ENCODE measurements around the gene ZNF598.
"Not testable (repeated sequence)": the region's sequence is repeated elsewhere in the genome, so short reads cannot be mapped to it uniquely, and the experiment has no call there.

ZNF598 gene

GRCh38 chr16:1960665-1961630 is 48.7 kb downstream of the ZNF598 start:
- H3K27ac ChIP-seq (ENCODE audit: low read depth, low read length), result peak overlapping the region; percentile 62

DNA sequence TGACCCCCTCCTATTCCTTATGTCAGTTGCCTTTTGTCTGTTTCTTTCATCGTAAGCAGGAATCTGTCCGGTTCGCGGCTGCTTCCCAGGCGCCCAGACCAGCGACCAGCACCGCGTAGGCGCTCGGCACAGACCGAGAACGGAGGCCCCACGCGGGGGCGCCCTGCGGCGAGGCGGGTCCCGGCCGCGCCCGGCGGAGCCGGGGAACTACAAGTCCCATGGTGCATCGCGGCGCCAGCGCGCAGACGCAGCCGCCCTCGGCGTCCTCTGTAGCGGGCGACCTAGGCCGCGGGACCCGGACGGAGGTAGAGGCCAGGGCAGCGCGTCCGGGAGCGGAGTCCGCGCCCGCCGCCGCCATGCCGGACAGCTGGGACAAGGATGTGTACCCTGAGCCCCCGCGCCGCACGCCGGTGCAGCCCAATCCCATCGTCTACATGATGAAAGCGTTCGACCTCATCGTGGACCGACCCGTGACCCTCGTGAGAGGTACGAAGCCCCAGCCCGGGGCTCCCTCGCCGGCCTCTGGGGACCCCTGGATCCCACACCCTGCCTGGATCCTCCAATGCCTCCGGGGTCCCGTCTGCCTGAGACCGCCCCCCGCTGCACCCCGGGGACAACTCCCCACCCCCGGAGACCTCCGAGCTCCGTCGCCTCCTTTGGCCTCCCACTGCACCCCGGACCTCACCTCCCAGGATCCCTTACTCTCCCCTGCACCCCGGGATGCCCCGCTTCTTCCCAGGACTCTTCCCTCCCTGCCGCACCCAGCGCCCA is 50.2 kb downstream of the ZNF598 start, which contains the start of gene NDUFB10:
Gene NDUFB10 (plus strand): TSS at position 270 of the 771 bp plus-strand sequence. CDS start 87 bp downstream, at position 357.
- H3K4me2 ChIP-seq (ENCODE audit: low read length), result peak within 1 kb of the TSS; percentile 99
- H3K27ac ChIP-seq (ENCODE audit: low read depth, low read length), result peak within 1 kb of the TSS; percentile 62
- no peak for TF ChIP-seq EZH2phosphoT487 (IDR thresholded peaks at IDR 0.05; ENCODE audit: borderline replicate concordance, low read length)
- TF ChIP-seq, protein P1, sequence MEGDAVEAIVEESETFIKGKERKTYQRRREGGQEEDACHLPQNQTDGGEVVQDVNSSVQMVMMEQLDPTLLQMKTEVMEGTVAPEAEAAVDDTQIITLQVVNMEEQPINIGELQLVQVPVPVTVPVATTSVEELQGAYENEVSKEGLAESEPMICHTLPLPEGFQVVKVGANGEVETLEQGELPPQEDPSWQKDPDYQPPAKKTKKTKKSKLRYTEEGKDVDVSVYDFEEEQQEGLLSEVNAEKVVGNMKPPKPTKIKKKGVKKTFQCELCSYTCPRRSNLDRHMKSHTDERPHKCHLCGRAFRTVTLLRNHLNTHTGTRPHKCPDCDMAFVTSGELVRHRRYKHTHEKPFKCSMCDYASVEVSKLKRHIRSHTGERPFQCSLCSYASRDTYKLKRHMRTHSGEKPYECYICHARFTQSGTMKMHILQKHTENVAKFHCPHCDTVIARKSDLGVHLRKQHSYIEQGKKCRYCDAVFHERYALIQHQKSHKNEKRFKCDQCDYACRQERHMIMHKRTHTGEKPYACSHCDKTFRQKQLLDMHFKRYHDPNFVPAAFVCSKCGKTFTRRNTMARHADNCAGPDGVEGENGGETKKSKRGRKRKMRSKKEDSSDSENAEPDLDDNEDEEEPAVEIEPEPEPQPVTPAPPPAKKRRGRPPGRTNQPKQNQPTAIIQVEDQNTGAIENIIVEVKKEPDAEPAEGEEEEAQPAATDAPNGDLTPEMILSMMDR (IDR thresholded peaks at IDR 0.05; ENCODE audit: low read depth, low read length, poor library complexity, severe bottlenecking), result peak; percentile 91
- H3K4me3 ChIP-seq (ENCODE audit: low read length), result peak within 1 kb of the TSS; percentile 98
- H3F3A ChIP-seq (ENCODE audit: control insufficient read depth, insufficient read depth), result peaks cover 42% of the 10 kb centered on the region
- peaks cover 40% of the 10 kb centered on the region for H3K79me2 ChIP-seq (ENCODE audit: control insufficient read depth, low read length)
- H3K27me3 ChIP-seq (ENCODE audit: control insufficient read depth, low read length), result no peaks in the 10 kb centered on the region
- H3K36me3 ChIP-seq (ENCODE audit: control insufficient read depth, low read length), result peaks cover 49% of the 10 kb centered on the region
- H3K9me3 ChIP-seq (ENCODE audit: control insufficient read depth, insufficient read depth, low read length), result no peaks in the 10 kb centered on the region
- no peaks in the 10 kb centered on the region for H3K9me2 ChIP-seq (replicated peaks; ENCODE audit: control insufficient read depth, low read length)
- H4K20me1 ChIP-seq (ENCODE audit: control insufficient read depth, insufficient read depth, low read depth, low read length), result peaks cover 10% of the 10 kb centered on the region
- peaks cover 34% of the 10 kb centered on the region for H3K4me1 ChIP-seq (ENCODE audit: control insufficient read depth, low read length)

More at GRCh38 chr16:1960665-1961630, 48.7 kb downstream of the ZNF598 start:
- H3F3A ChIP-seq (ENCODE audit: control insufficient read depth, insufficient read depth), result peaks cover 43% of the 10 kb centered on the region
- TF ChIP-seq EZH2phosphoT487 (IDR thresholded peaks at IDR 0.05; ENCODE audit: borderline replicate concordance, low read length), result no peak
- TF ChIP-seq, protein P1 (IDR thresholded peaks at IDR 0.05; ENCODE audit: low read depth, low read length, poor library complexity, severe bottlenecking), result no peak
- H3K27me3 ChIP-seq (ENCODE audit: control insufficient read depth, low read length), result no peaks in the 10 kb centered on the region
- peaks cover 38% of the 10 kb centered on the region for H3K4me1 ChIP-seq (ENCODE audit: control insufficient read depth, low read length)
- H3K9me3 ChIP-seq (ENCODE audit: control insufficient read depth, insufficient read depth, low read length), result no peaks in the 10 kb centered on the region
- peaks cover 54% of the 10 kb centered on the region for H3K79me2 ChIP-seq (ENCODE audit: control insufficient read depth, low read length)
- H3K36me3 ChIP-seq (ENCODE audit: control insufficient read depth, low read length), result peaks cover 61% of the 10 kb centered on the region
- H3K9me2 ChIP-seq (replicated peaks; ENCODE audit: control insufficient read depth, low read length), result no peaks in the 10 kb centered on the region
- H3K4me3 ChIP-seq (ENCODE audit: low read length), result peak overlapping the region; percentile 98
- peak overlapping the region; percentile 99 for H3K4me2 ChIP-seq (ENCODE audit: low read length)
- peaks cover 10% of the 10 kb centered on the region for H4K20me1 ChIP-seq (ENCODE audit: control insufficient read depth, insufficient read depth, low read depth, low read length)

DNA sequence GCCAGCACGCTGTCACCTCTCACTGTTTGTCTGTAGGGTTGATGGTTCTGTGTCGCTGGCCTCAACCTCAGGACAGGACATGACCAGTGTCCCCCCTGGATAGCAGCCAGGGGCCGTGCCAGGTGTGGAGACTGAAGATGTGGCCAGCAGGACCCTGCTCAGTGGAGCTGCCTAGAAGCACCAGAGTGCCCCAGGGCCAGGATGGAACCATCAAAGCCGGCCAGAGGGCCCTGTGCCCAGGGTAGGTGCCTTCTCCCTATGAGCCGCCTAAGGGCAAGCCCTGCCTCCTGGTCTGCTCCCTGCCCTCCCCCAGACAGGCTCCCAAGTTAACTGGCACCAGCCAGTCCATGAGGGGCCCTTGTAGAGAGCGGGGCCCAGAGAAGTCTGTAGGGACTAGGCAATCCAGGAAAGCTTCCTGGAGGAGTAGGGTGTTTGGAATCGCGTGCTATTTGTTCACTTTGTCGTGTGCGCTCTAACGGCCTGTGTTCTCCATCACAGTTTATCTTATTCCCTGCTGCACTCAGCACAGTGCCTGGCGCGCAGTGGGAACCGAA is 50.8 kb downstream of the ZNF598 start:
- Histone ChIP-seq H3K4me2 (ENCODE audit: low read length) (peak overlapping the region; percentile 99), H3K27me3 (ENCODE audit: control insufficient read depth, low read length) (no peaks in the 10 kb centered on the region), H3K4me3 (ENCODE audit: low read length) (peak overlapping the region; percentile 98), H3F3A (ENCODE audit: control insufficient read depth, insufficient read depth) (peaks cover 35% of the 10 kb centered on the region), H3K27ac (ENCODE audit: low read depth, low read length) (no peak overlapping the region), H4K20me1 (ENCODE audit: control insufficient read depth, insufficient read depth, low read depth, low read length) (peaks cover 6% of the 10 kb centered on the region), H3K4me1 (ENCODE audit: control insufficient read depth, low read length) (peaks cover 34% of the 10 kb centered on the region), H3K79me2 (ENCODE audit: control insufficient read depth, low read length) (peaks cover 33% of the 10 kb centered on the region), H3K36me3 (ENCODE audit: control insufficient read depth, low read length) (peaks cover 42% of the 10 kb centered on the region), H3K9me3 (ENCODE audit: control insufficient read depth, insufficient read depth, low read length) (no peaks in the 10 kb centered on the region), H3K9me2 (replicated peaks; ENCODE audit: control insufficient read depth, low read length) (no peaks in the 10 kb centered on the region)
- TF ChIP-seq, protein P1 (IDR thresholded peaks at IDR 0.05; ENCODE audit: low read depth, low read length, poor library complexity, severe bottlenecking), result no peak
- no peak for TF ChIP-seq EZH2phosphoT487 (IDR thresholded peaks at IDR 0.05; ENCODE audit: borderline replicate concordance, low read length)

DNA sequence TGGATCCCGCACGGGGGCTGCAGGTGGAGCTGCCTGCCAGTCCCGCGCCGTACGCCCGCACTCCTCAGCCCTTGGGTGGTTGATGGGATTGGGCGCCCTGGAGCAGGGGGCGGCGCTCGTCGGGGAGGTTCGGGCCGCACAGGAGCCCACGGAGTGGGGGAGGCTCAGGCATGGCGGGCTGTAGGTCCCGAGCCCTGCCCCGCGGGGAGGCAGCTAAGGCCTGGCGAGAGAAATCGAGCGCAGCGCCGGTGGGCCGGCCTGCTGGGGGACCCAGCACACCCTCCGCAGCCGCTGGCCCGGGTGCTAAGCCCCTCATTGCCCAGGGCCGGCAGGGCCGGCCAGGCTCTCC is 51.5 kb downstream of the ZNF598 start:
- Histone ChIP-seq H3F3A (ENCODE audit: control insufficient read depth, insufficient read depth) (peaks cover 29% of the 10 kb centered on the region), H3K79me2 (ENCODE audit: control insufficient read depth, low read length) (peaks cover 27% of the 10 kb centered on the region), H3K4me1 (ENCODE audit: control insufficient read depth, low read length) (peaks cover 34% of the 10 kb centered on the region), H3K36me3 (ENCODE audit: control insufficient read depth, low read length) (peaks cover 35% of the 10 kb centered on the region)
- not testable (repeated sequence) for H3K4me2 ChIP-seq (ENCODE audit: low read length); H3K27me3 ChIP-seq (ENCODE audit: control insufficient read depth, low read length); H3K27ac ChIP-seq (ENCODE audit: low read depth, low read length); H3K9me3 ChIP-seq (ENCODE audit: control insufficient read depth, insufficient read depth, low read length); H3K4me3 ChIP-seq (ENCODE audit: low read length); H3K9me2 ChIP-seq (replicated peaks; ENCODE audit: control insufficient read depth, low read length); H4K20me1 ChIP-seq (ENCODE audit: control insufficient read depth, insufficient read depth, low read depth, low read length)
